Neural progenitor cell (in vitro differentiated cells): Measurements from ENCODE around the gene TBC1D10A. TPM values are rescaled to one million over a fixed set of nuclear protein-coding genes. Genes with fewer than 3 reads are reported as not detected.

Experiments
- DNase-seq: peaks from one replicate; pipeline ENCODE4 v3.0.0-alpha.2; 2016; ENCODE audit warnings: low spot score
- H2AFZ ChIP-seq: fragments of 200-600 bp; sonication (generic); replicated peaks from 2 replicates; pipeline ENCODE4 v1.6.1; 2016; ENCODE audit warnings: antibody characterized with exemption
- H3F3A ChIP-seq: fragments of 200-600 bp; sonication (generic); 2 replicates; pipeline ENCODE4 v1.6.1; 2016; ENCODE audit warnings: antibody characterized with exemption, low read depth
- H3K27ac ChIP-seq: fragments of 200-600 bp; sonication (generic); 2 replicates; pipeline ENCODE4 v1.5.1; 2016; ENCODE audit warnings: mild to moderate bottlenecking
- H3K27me3 ChIP-seq: fragments of 200-600 bp; sonication (generic); 2 replicates; pipeline ENCODE4 v1.6.1; 2016; ENCODE audit warnings: mild to moderate bottlenecking, moderate library complexity
- H3K36me3 ChIP-seq: fragments of 200-600 bp; sonication (generic); 2 replicates; pipeline ENCODE4 v1.5.1; 2016
- H3K4me1 ChIP-seq: fragments of 200-600 bp; sonication (generic); 2 replicates; pipeline ENCODE4 v1.6.1; 2016; ENCODE audit warnings: mixed run types
- H3K4me2 ChIP-seq: fragments of 200-600 bp; sonication (generic); 2 replicates; pipeline ENCODE4 v1.6.1; 2016
- H3K4me3 ChIP-seq: fragments of 200-600 bp; sonication (generic); 2 replicates; pipeline ENCODE4 v1.5.1; 2016
- H3K79me2 ChIP-seq: fragments of 200-600 bp; sonication (generic); 2 replicates; pipeline ENCODE4 v1.6.1; 2016; ENCODE audit warnings: low read depth
- H3K9ac ChIP-seq: fragments of 200-600 bp; sonication (generic); 2 replicates; pipeline ENCODE4 v1.6.1; 2016
- H3K9me3 ChIP-seq: fragments of 200-600 bp; sonication (generic); 2 replicates; pipeline ENCODE4 v1.5.1; 2016; ENCODE audit warnings: low read depth
- H4K20me1 ChIP-seq: fragments of 200-600 bp; sonication (generic); 2 replicates; pipeline ENCODE4 v1.6.1; 2016; ENCODE audit warnings: low read depth
- H3K27ac Mint-ChIP-seq: 3 replicates; pipeline ENCODE4 v1.8.0; 2021; ENCODE audit warnings: mixed read lengths
- H3K27me3 Mint-ChIP-seq: 2 replicates; pipeline ENCODE4 v1.8.0; 2022; ENCODE audit warnings: low read depth, mild to moderate bottlenecking, inconsistent platforms, moderate library complexity, mixed read lengths; ENCODE audit not compliant: insufficient read depth
- H3K36me3 Mint-ChIP-seq: 3 replicates; pipeline ENCODE4 v1.8.0; 2021; ENCODE audit warnings: mixed read lengths
- H3K4me1 Mint-ChIP-seq: 3 replicates; pipeline ENCODE4 v1.8.0; 2021; ENCODE audit warnings: mixed read lengths
- H3K4me3 Mint-ChIP-seq: 3 replicates; pipeline ENCODE4 v1.8.0; 2021; ENCODE audit warnings: mild to moderate bottlenecking, moderate library complexity, mixed read lengths
- H3K9me3 Mint-ChIP-seq: 3 replicates; pipeline ENCODE4 v1.8.0; 2020; ENCODE audit warnings: mixed read lengths
- EZH2 ChIP-seq: fragments of 200-600 bp; sonication (generic); IDR thresholded peaks from 2 replicates; pipeline ENCODE4 v1.6.1; 2017; ENCODE audit warnings: antibody characterized with exemption, mild to moderate bottlenecking, moderate library complexity
- EZH2phosphoT487 ChIP-seq: fragments of 200-600 bp; sonication (generic); IDR thresholded peaks from 2 replicates; pipeline ENCODE4 v1.6.1; 2017; ENCODE audit warnings: antibody characterized with exemption
- total RNA-seq: library from RNA; depleted of rRNA; stranded (reverse); fragments of >200 nt; gene quantifications from 2 replicates; pipeline ENCODE4 v1.2.3, GENCODE V29; 2015; ENCODE audit warnings: low replicate concordance
- TF ChIP-seq, protein P1 (sequence below): fragments of 200-600 bp; sonication (generic); IDR thresholded peaks from 2 replicates; pipeline ENCODE4 v1.5.1; 2017; ENCODE audit warnings: antibody characterized with exemption, mild to moderate bottlenecking

Gene TBC1D10A
- total RNA-seq, 1 donor from 2014 or later: 6.2 TPM

DNA sequence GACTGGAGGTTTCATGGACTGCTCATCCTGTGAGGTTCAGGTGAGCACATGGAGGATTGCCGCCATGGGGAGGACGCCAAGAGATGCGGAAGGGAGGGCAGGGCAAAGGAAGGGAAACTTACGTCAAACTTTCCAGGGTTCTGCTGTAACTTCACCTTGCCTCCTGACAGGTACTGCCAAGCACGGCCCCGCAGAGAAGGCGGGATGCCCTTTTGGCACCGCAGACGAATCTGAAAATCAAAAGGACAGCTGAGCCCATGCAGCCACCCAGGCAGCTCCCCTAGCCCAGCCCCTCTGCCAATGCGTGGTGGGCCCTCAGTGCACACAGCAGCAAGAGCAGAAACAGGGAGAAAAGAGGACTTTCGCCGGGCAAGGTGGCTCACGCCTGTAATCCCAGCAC, 27.4 kb downstream of the TBC1D10A start:
- Mint-ChIP-seq H3K27ac (no peak overlapping the region), H3K4me1 (no peaks in the 10 kb centered on the region), H3K27me3 (peaks cover 2% of the 10 kb centered on the region), H3K9me3 (no peaks in the 10 kb centered on the region), H3K4me3 (no peak overlapping the region), H3K36me3 (no peaks in the 10 kb centered on the region)
- Histone ChIP-seq H3K9me3 (no peaks in the 10 kb centered on the region), H3K9ac (no peak overlapping the region), H3K27ac (no peak overlapping the region), H4K20me1 (no peaks in the 10 kb centered on the region), H3K4me1 (no peaks in the 10 kb centered on the region), H3K36me3 (no peaks in the 10 kb centered on the region), H3K4me3 (no peak overlapping the region), H3F3A (no peaks in the 10 kb centered on the region), H3K27me3 (no peaks in the 10 kb centered on the region), H2AFZ (no peak overlapping the region), H3K4me2 (no peak overlapping the region), H3K79me2 (no peaks in the 10 kb centered on the region)
- no peak for DNase-seq
- TF ChIP-seq EZH2phosphoT487 (no peak), EZH2 (no peak)
- TF ChIP-seq, protein P1, sequence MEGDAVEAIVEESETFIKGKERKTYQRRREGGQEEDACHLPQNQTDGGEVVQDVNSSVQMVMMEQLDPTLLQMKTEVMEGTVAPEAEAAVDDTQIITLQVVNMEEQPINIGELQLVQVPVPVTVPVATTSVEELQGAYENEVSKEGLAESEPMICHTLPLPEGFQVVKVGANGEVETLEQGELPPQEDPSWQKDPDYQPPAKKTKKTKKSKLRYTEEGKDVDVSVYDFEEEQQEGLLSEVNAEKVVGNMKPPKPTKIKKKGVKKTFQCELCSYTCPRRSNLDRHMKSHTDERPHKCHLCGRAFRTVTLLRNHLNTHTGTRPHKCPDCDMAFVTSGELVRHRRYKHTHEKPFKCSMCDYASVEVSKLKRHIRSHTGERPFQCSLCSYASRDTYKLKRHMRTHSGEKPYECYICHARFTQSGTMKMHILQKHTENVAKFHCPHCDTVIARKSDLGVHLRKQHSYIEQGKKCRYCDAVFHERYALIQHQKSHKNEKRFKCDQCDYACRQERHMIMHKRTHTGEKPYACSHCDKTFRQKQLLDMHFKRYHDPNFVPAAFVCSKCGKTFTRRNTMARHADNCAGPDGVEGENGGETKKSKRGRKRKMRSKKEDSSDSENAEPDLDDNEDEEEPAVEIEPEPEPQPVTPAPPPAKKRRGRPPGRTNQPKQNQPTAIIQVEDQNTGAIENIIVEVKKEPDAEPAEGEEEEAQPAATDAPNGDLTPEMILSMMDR: no peak

DNA sequence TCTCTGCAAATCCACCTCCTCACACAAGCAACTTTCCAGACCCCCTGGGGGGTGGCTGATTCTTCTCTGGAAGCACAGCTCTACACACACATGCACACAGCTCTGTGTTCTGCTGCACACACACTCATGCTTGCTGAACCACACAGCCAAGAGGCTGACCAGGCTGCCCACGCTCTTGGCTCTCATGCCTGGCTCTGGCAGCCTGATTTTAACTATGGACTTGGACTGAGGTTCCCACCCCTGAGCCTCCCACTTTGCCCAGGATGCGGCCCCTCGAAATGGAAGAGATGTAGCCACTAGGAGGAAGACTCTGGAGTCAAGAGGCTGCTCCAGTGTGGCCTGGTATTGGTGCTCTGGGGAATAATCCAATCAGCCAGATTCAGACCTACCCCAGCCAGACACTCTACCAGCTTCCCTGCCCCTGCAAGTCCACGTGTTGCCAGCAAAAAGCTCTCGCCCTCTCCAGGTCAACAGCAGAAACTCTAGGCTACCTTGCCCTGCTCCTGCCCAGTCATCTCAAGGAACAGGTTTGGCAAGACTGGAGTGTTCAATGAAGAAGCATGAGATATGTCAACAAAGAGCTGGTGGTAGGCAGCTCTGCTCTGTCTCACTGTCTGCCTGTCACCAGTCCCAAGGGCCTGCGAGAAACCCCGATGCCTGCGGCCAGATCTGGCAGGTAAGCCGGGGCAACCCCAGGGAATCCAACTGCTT, 28.6 kb downstream of the TBC1D10A start:
- Mint-ChIP-seq H3K27ac (no peak overlapping the region), H3K4me1 (no peaks in the 10 kb centered on the region), H3K27me3 (peaks cover 2% of the 10 kb centered on the region), H3K4me3 (no peak overlapping the region), H3K9me3 (no peaks in the 10 kb centered on the region), H3K36me3 (no peaks in the 10 kb centered on the region)
- no peak for DNase-seq
- no peaks in the 10 kb centered on the region for H3K4me1 ChIP-seq
- TF ChIP-seq EZH2phosphoT487 (no peak), EZH2 (no peak)
- TF ChIP-seq, protein P1: no peak
- no peaks in the 10 kb centered on the region for H3F3A ChIP-seq
- H3K4me3 ChIP-seq: no peak overlapping the region
- no peaks in the 10 kb centered on the region for H3K27me3 ChIP-seq
- no peak overlapping the region for H2AFZ ChIP-seq
- H3K79me2 ChIP-seq: no peaks in the 10 kb centered on the region
- no peaks in the 10 kb centered on the region for H3K36me3 ChIP-seq
- H3K9me3 ChIP-seq: no peaks in the 10 kb centered on the region
- H3K9ac ChIP-seq: no peak overlapping the region
- H3K4me2 ChIP-seq: no peak overlapping the region
- no peak overlapping the region for H3K27ac ChIP-seq
- no peaks in the 10 kb centered on the region for H4K20me1 ChIP-seq

DNA sequence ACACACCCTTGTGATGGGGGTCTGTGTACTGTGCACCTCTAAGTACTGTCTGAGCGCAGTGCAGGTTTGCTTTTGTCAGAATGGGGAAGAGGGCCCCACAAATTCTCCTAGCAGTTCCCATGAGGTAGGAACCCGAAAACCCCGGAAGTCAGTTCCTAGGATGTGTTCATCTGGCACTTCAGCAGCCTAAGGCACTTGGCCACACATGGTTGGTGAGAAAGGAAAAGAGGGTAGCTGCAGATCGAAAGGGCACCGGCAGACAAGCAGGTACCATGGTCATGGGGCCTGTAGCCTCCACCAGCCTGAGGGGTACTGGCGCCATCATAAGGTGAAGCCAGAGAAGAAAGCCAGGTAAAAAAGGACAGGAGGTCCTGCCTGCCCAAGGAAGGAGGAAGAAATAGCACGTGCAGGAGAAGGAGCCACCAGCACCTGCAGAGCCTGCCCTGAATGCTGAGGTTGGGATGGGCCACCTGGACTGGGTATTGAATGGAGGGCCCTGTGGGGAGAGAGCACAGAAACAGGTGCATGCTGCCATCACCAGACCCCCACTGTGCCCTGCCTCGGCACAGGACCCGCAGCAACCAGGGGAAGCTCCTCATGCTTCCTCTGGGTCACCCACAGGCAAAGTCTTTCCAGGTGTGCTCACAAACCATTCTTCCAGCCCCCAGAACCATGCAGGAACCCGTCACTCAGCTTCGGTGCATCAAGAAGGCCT, 29.3 kb downstream of the TBC1D10A start:
- no peaks in the 10 kb centered on the region for H3K9me3 Mint-ChIP-seq
- H3K4me2 ChIP-seq: no peak overlapping the region
- no peaks in the 10 kb centered on the region for H3F3A ChIP-seq
- no peak overlapping the region for H2AFZ ChIP-seq
- peaks cover 2% of the 10 kb centered on the region for H3K27me3 Mint-ChIP-seq
- H3K79me2 ChIP-seq: no peaks in the 10 kb centered on the region
- H3K4me3 Mint-ChIP-seq: peak overlapping the region; percentile 43
- no peaks in the 10 kb centered on the region for H3K4me1 Mint-ChIP-seq
- H3K9ac ChIP-seq: no peak overlapping the region
- H3K27ac Mint-ChIP-seq: no peak overlapping the region
- TF ChIP-seq, protein P1: no peak
- no peak for TF ChIP-seq EZH2phosphoT487
- no peak for TF ChIP-seq EZH2
- no peaks in the 10 kb centered on the region for H3K36me3 ChIP-seq
- no peak overlapping the region for H3K27ac ChIP-seq
- H3K27me3 ChIP-seq: no peaks in the 10 kb centered on the region
- no peaks in the 10 kb centered on the region for H3K9me3 ChIP-seq
- no peak for DNase-seq
- H3K36me3 Mint-ChIP-seq: no peaks in the 10 kb centered on the region
- H4K20me1 ChIP-seq: no peaks in the 10 kb centered on the region
- H3K4me3 ChIP-seq: no peak overlapping the region
- no peaks in the 10 kb centered on the region for H3K4me1 ChIP-seq
